Hematopoietic multipotent progenitor cell treated with erythropoietin and hydrocortisone succinate and interleukin-3 and kit ligand, for 6 days (in vitro differentiated cells): ENCODE measurements around the gene ANKRD17.
"Not testable (repeated sequence)": the region's sequence is repeated elsewhere in the genome, so short reads cannot be mapped to it uniquely, and the experiment has no call there.

Experiments
- DNase-seq: peaks from one replicate; pipeline ENCODE4 v3.0.0-alpha.2; 2015

The ANKRD17 gene

GRCh38 chr4:73247100-73247499 is 11.5 kb downstream of the ANKRD17 start:
- no peak for DNase-seq

- DNase-seq, result peak; percentile 68
Observed at GRCh38 chr4:73245955-73246354, 12.6 kb downstream of the ANKRD17 start.

GRCh38 chr4:73244945-73245601 is 13.5 kb downstream of the ANKRD17 start:
- DNase-seq, result no peak

- DNase-seq, result no peak
Observed at GRCh38 chr4:73237044-73237443, 21.6 kb downstream of the ANKRD17 start.

- DNase-seq, result no peak
Observed at GRCh38 chr4:73236151-73236550, 22.4 kb downstream of the ANKRD17 start.

GRCh38 chr4:73234712-73235111 is 23.9 kb downstream of the ANKRD17 start:
- DNase-seq, result no peak

GRCh38 chr4:73231518-73232487 is 26.8 kb downstream of the ANKRD17 start:
- no peak for DNase-seq

- DNase-seq, result peak; percentile 38
Observed at GRCh38 chr4:73230865-73231517, 27.6 kb downstream of the ANKRD17 start.

GRCh38 chr4:73228800-73229199 is 29.8 kb downstream of the ANKRD17 start:
- DNase-seq, result not testable (repeated sequence)

GRCh38 chr4:73224886-73225285 is 33.7 kb downstream of the ANKRD17 start:
- DNase-seq, result no peak

- no peak for DNase-seq
Observed at GRCh38 chr4:73223258-73223650, 35.3 kb downstream of the ANKRD17 start.

- DNase-seq, result peak; percentile 97
Observed at GRCh38 chr4:73222466-73223257, 35.9 kb downstream of the ANKRD17 start.

- no peak for DNase-seq
Observed at GRCh38 chr4:73221734-73222133, 36.9 kb downstream of the ANKRD17 start.

GRCh38 chr4:73220815-73221214 is 37.8 kb downstream of the ANKRD17 start:
- DNase-seq, result no peak

GRCh38 chr4:73213916-73214653 is 44.5 kb downstream of the ANKRD17 start:
- DNase-seq, result no peak

GRCh38 chr4:73212982-73213730 is 45.4 kb downstream of the ANKRD17 start:
- no peak for DNase-seq

GRCh38 chr4:73211968-73212367 is 46.6 kb downstream of the ANKRD17 start:
- no peak for DNase-seq

GRCh38 chr4:73208376-73208775 is 50.2 kb downstream of the ANKRD17 start:
- no peak for DNase-seq

- DNase-seq, result no peak
Observed at GRCh38 chr4:73206236-73206635, 52.4 kb downstream of the ANKRD17 start.

GRCh38 chr4:73205482-73205881 is 53.1 kb downstream of the ANKRD17 start:
- no peak for DNase-seq

GRCh38 chr4:73203976-73204375 is 54.6 kb downstream of the ANKRD17 start:
- not testable (repeated sequence) for DNase-seq
